ENCODE results near the gene CELF2. TPM values are rescaled to one million over a fixed set of nuclear protein-coding genes. Genes with fewer than 3 reads are reported as not detected.

Gene CELF2
- total RNA-seq, 1 donor from 2014 or later = 14.4 TPM

GRCh38 chr10:11105676-11106004, 88.0 kb downstream of the CELF2 start:
- Mint-ChIP-seq H3K4me3 (no peak overlapping the region), H3K9me3 (peaks cover 4% of the 10 kb centered on the region), H3K36me3 (no peaks in the 10 kb centered on the region), H3K4me1 (ENCODE audit: unreplicated experiment) (no peaks in the 10 kb centered on the region), H3K27me3 (peaks cover 35% of the 10 kb centered on the region), H3K27ac (no peak overlapping the region)
- DNase-seq (ENCODE audit: extremely low spot score, unreplicated experiment) = no peak
- TF ChIP-seq, protein P1, sequence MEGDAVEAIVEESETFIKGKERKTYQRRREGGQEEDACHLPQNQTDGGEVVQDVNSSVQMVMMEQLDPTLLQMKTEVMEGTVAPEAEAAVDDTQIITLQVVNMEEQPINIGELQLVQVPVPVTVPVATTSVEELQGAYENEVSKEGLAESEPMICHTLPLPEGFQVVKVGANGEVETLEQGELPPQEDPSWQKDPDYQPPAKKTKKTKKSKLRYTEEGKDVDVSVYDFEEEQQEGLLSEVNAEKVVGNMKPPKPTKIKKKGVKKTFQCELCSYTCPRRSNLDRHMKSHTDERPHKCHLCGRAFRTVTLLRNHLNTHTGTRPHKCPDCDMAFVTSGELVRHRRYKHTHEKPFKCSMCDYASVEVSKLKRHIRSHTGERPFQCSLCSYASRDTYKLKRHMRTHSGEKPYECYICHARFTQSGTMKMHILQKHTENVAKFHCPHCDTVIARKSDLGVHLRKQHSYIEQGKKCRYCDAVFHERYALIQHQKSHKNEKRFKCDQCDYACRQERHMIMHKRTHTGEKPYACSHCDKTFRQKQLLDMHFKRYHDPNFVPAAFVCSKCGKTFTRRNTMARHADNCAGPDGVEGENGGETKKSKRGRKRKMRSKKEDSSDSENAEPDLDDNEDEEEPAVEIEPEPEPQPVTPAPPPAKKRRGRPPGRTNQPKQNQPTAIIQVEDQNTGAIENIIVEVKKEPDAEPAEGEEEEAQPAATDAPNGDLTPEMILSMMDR (conservative IDR thresholded peaks at IDR 0.05) = no peak

- Mint-ChIP-seq H3K4me3 (no peak overlapping the region), H3K9me3 (peaks cover 4% of the 10 kb centered on the region), H3K27me3 (peaks cover 35% of the 10 kb centered on the region), H3K36me3 (no peaks in the 10 kb centered on the region), H3K4me1 (ENCODE audit: unreplicated experiment) (no peaks in the 10 kb centered on the region), H3K27ac (no peak overlapping the region)
- TF ChIP-seq, protein P1 (conservative IDR thresholded peaks at IDR 0.05) = no peak
- no peak for DNase-seq (ENCODE audit: extremely low spot score, unreplicated experiment)
Measured at GRCh38 chr10:11106621-11107374, 89.1 kb downstream of the CELF2 start.

- no peak overlapping the region for H3K27ac Mint-ChIP-seq
- H3K27me3 Mint-ChIP-seq = peaks cover 34% of the 10 kb centered on the region
- DNase-seq (ENCODE audit: extremely low spot score, unreplicated experiment) = no peak
- H3K36me3 Mint-ChIP-seq = no peaks in the 10 kb centered on the region
- TF ChIP-seq, protein P1 (conservative IDR thresholded peaks at IDR 0.05) = no peak
- H3K9me3 Mint-ChIP-seq = peaks cover 4% of the 10 kb centered on the region
- H3K4me3 Mint-ChIP-seq = no peak overlapping the region
- no peaks in the 10 kb centered on the region for H3K4me1 Mint-ChIP-seq (ENCODE audit: unreplicated experiment)
Measured at GRCh38 chr10:11107948-11108347, 90.3 kb downstream of the CELF2 start.

DNA sequence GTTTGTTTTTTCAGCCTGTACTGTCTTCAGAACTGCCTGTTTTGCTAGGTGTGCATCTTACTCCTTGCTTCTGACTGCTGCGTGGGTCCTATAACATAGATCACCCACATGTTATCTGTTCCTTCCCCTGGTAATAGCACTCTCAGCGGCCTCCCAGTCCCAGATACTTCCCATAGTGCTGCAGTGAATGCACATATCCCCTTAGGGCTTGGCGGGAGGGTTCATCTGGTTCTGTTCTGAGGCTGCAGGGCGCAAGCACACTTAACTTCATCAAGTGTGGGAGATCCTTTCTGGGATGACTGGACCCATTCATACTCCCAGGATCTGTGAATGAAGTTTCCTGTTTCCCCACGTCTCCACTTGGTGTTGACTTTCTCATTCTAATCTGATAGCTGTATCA, 90.7 kb downstream of the CELF2 start:
- H3K4me1 Mint-ChIP-seq (ENCODE audit: unreplicated experiment) = no peaks in the 10 kb centered on the region
- no peaks in the 10 kb centered on the region for H3K36me3 Mint-ChIP-seq
- H3K9me3 Mint-ChIP-seq = peaks cover 4% of the 10 kb centered on the region
- no peak overlapping the region for H3K4me3 Mint-ChIP-seq
- H3K27ac Mint-ChIP-seq = no peak overlapping the region
- DNase-seq (ENCODE audit: extremely low spot score, unreplicated experiment) = no peak
- H3K27me3 Mint-ChIP-seq = peaks cover 34% of the 10 kb centered on the region
- TF ChIP-seq, protein P1 (conservative IDR thresholded peaks at IDR 0.05) = no peak

GRCh38 chr10:11109590-11109989, 91.9 kb downstream of the CELF2 start:
- TF ChIP-seq, protein P1 (conservative IDR thresholded peaks at IDR 0.05) = no peak
- no peak for DNase-seq (ENCODE audit: extremely low spot score, unreplicated experiment)
- no peak overlapping the region for H3K27ac Mint-ChIP-seq
- no peaks in the 10 kb centered on the region for H3K36me3 Mint-ChIP-seq
- no peaks in the 10 kb centered on the region for H3K4me1 Mint-ChIP-seq (ENCODE audit: unreplicated experiment)
- no peak overlapping the region for H3K4me3 Mint-ChIP-seq
- H3K27me3 Mint-ChIP-seq = peaks cover 36% of the 10 kb centered on the region
- H3K9me3 Mint-ChIP-seq = peaks cover 4% of the 10 kb centered on the region

Data from type B pancreatic cell (in vitro differentiated cells).